Glomerular visceral epithelial cell (primary cell): ENCODE data around the gene TTC21B.
"Not testable (repeated sequence)": the region's sequence is repeated elsewhere in the genome, so short reads cannot be mapped to it uniquely, and the experiment has no call there.

Source experiments
- DNase-seq: peaks from one replicate; pipeline ENCODE4 v3.0.0-alpha.2; 2016; ENCODE audit errors: extremely low spot score

TTC21B gene

GRCh38 chr2:165886487-165887146 is 67.0 kb downstream of the TTC21B start:
- DNase-seq, result no peak

GRCh38 chr2:165877565-165878550 is 75.7 kb downstream of the TTC21B start:
- DNase-seq, result no peak

- no peak for DNase-seq
Observed at GRCh38 chr2:165876712-165877111, 76.9 kb downstream of the TTC21B start.

- no peak for DNase-seq
Observed at GRCh38 chr2:165876269-165876668, 77.3 kb downstream of the TTC21B start.

- peak; percentile 71 for DNase-seq
Observed at GRCh38 chr2:165874445-165875039, 79.0 kb downstream of the TTC21B start.

- DNase-seq, result no peak
Observed at GRCh38 chr2:165872101-165872791, 81.3 kb downstream of the TTC21B start.

- DNase-seq, result no peak
Observed at GRCh38 chr2:165871025-165871424, 82.6 kb downstream of the TTC21B start.

GRCh38 chr2:165870346-165870745 is 83.2 kb downstream of the TTC21B start:
- DNase-seq, result no peak

- no peak for DNase-seq
Observed at GRCh38 chr2:165868211-165868610, 85.4 kb downstream of the TTC21B start.

GRCh38 chr2:165864296-165864695 is 89.3 kb downstream of the TTC21B start:
- no peak for DNase-seq

- DNase-seq, result no peak
Observed at GRCh38 chr2:165863810-165864261, 89.7 kb downstream of the TTC21B start.

GRCh38 chr2:165861083-165861482 is 92.5 kb downstream of the TTC21B start:
- not testable (repeated sequence) for DNase-seq

GRCh38 chr2:165859723-165860122 is 93.9 kb downstream of the TTC21B start:
- not testable (repeated sequence) for DNase-seq

GRCh38 chr2:165857876-165858275 is 95.7 kb downstream of the TTC21B start:
- DNase-seq, result no peak

- no peak for DNase-seq
Observed at GRCh38 chr2:165852394-165852793, 101.2 kb downstream of the TTC21B start.

GRCh38 chr2:165847001-165847400 is 106.6 kb downstream of the TTC21B start:
- no peak for DNase-seq

- DNase-seq, result no peak
Observed at GRCh38 chr2:165846056-165846455, 107.5 kb downstream of the TTC21B start.

GRCh38 chr2:165844216-165844615 is 109.4 kb downstream of the TTC21B start:
- DNase-seq, result no peak

GRCh38 chr2:165843351-165843750 is 110.2 kb downstream of the TTC21B start:
- no peak for DNase-seq

- no peak for DNase-seq
Observed at GRCh38 chr2:165840333-165840958, 113.1 kb downstream of the TTC21B start.

GRCh38 chr2:165839610-165840009 is 114.0 kb downstream of the TTC21B start:
- DNase-seq, result no peak
